Transverse colon (tissue), 3 donors: ENCODE results near the gene KIAA1217.

Source experiments
- POLR2A ChIP-seq: fragments of 450-650 bp; IDR thresholded peaks from one replicate; pipeline ENCODE4 v1.6.1; 2016; ENCODE audit warnings: antibody characterized with exemption, mild to moderate bottlenecking, moderate library complexity
- TF ChIP-seq, protein P1 (sequence below), 5 experiments: fragments of 200-600 bp in 3 of 5; fragments of 450-650 bp in 2 of 5; sonication (generic) in 3 of 5; IDR thresholded peaks; 1 replicate in 2 of 5; 2 replicates in 3 of 5; pipeline ENCODE4 v1.5.1; 2016 to 2017; ENCODE audit warnings: antibody characterized with exemption in 5 of 5, inconsistent platforms in 3 of 5, mild to moderate bottlenecking in 2 of 5, moderate library complexity in 1 of 5

- TF ChIP-seq, protein P1, sequence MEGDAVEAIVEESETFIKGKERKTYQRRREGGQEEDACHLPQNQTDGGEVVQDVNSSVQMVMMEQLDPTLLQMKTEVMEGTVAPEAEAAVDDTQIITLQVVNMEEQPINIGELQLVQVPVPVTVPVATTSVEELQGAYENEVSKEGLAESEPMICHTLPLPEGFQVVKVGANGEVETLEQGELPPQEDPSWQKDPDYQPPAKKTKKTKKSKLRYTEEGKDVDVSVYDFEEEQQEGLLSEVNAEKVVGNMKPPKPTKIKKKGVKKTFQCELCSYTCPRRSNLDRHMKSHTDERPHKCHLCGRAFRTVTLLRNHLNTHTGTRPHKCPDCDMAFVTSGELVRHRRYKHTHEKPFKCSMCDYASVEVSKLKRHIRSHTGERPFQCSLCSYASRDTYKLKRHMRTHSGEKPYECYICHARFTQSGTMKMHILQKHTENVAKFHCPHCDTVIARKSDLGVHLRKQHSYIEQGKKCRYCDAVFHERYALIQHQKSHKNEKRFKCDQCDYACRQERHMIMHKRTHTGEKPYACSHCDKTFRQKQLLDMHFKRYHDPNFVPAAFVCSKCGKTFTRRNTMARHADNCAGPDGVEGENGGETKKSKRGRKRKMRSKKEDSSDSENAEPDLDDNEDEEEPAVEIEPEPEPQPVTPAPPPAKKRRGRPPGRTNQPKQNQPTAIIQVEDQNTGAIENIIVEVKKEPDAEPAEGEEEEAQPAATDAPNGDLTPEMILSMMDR (IDR thresholded peaks at IDR 0.05): no peak
- TF ChIP-seq POLR2A: no peak
These were observed 78.7 kb downstream of the KIAA1217 start for GRCh38 chr10:24287559-24288195.
